ENCODE data around the gene CLN6.
"Not testable (repeated sequence)": the region's sequence is repeated elsewhere in the genome, so short reads cannot be mapped to it uniquely, and the experiment has no call there.

Gene CLN6

GRCh38 chr15:68252925-68253534 lies 23.5 kb upstream of the CLN6 start:
- DNase-seq: peak; percentile 66

GRCh38 chr15:68249058-68249713 lies 19.7 kb upstream of the CLN6 start:
- no peak for DNase-seq

- DNase-seq: no peak
These were observed 14.7 kb upstream of the CLN6 start for GRCh38 chr15:68244235-68244634.

GRCh38 chr15:68241088-68241935 lies 11.8 kb upstream of the CLN6 start:
- DNase-seq: no peak

GRCh38 chr15:68239025-68239424 lies 9.5 kb upstream of the CLN6 start:
- DNase-seq: no peak

GRCh38 chr15:68235022-68235421 lies 5.5 kb upstream of the CLN6 start:
- DNase-seq: no peak

GRCh38 chr15:68234520-68234919 lies 5.0 kb upstream of the CLN6 start:
- not testable (repeated sequence) for DNase-seq

GRCh38 chr15:68234060-68234459 lies 4.5 kb upstream of the CLN6 start:
- DNase-seq: no peak

- DNase-seq: no peak
These were observed 3.4 kb upstream of the CLN6 start for GRCh38 chr15:68232937-68233336.

- no peak for DNase-seq
These were observed 2.9 kb upstream of the CLN6 start for GRCh38 chr15:68232449-68232848.

GRCh38 chr15:68231102-68231818 lies 1.7 kb upstream of the CLN6 start:
- no peak for DNase-seq

GRCh38 chr15:68230157-68231100 lies 901 bp upstream of the CLN6 start:
- no peak for DNase-seq

GRCh38 chr15:68228971-68229385 lies 550 bp downstream of the CLN6 start:
- no peak for DNase-seq

- DNase-seq: no peak
These were observed 1.2 kb downstream of the CLN6 start for GRCh38 chr15:68228143-68228970.

- DNase-seq: no peak
These were observed 1.8 kb downstream of the CLN6 start for GRCh38 chr15:68227643-68228142.

- DNase-seq: not testable (repeated sequence)
These were observed 4.1 kb downstream of the CLN6 start for GRCh38 chr15:68225442-68225841.

GRCh38 chr15:68224546-68225250 lies 4.8 kb downstream of the CLN6 start:
- DNase-seq: no peak

- no peak for DNase-seq
These were observed 5.4 kb downstream of the CLN6 start for GRCh38 chr15:68224108-68224507.

GRCh38 chr15:68223171-68223570 lies 6.4 kb downstream of the CLN6 start:
- no peak for DNase-seq

- DNase-seq: not testable (repeated sequence)
These were observed 7.1 kb downstream of the CLN6 start for GRCh38 chr15:68222432-68222743.
